ENCODE measurements around the gene BZW1. TPM values are rescaled to one million over a fixed set of nuclear protein-coding genes. Genes with fewer than 3 reads are reported as not detected.

The BZW1 gene
- total and polyA plus RNA-seq, 8 donors = 207 to 255 (median 220) TPM

- Histone ChIP-seq H3K4me3 (no peak overlapping the region), H3K27ac (no peak overlapping the region), H3K36me3 (no peaks in the 10 kb centered on the region), H3K4me1 (no peaks in the 10 kb centered on the region), H3K9me3 (no peaks in the 10 kb centered on the region), H3K27me3 (no peaks in the 10 kb centered on the region)
- DNase-seq = no peak
- TF ChIP-seq CTCF (IDR thresholded peaks at IDR 0.05) = no peak
- intact Hi-C loops (cut with DNase I) = no loop called here
- ATAC-seq = peak; percentile 40
These were observed 45.6 kb upstream of the BZW1 start for GRCh38 chr2:200765995-200766660.

- Histone ChIP-seq H3K27ac (no peak overlapping the region), H3K4me1 (no peaks in the 10 kb centered on the region), H3K36me3 (no peaks in the 10 kb centered on the region), H3K4me3 (no peak overlapping the region), H3K27me3 (no peaks in the 10 kb centered on the region), H3K9me3 (no peaks in the 10 kb centered on the region)
- ATAC-seq (no peak), DNase-seq (no peak)
- no peak for TF ChIP-seq CTCF (IDR thresholded peaks at IDR 0.05)
- intact Hi-C loops (cut with DNase I) = no loop called here
These were observed 44.4 kb upstream of the BZW1 start for GRCh38 chr2:200767111-200767885.

- H3K27me3 ChIP-seq = no peaks in the 10 kb centered on the region
- no peak overlapping the region for H3K27ac ChIP-seq
- no peak for ATAC-seq
- no peaks in the 10 kb centered on the region for H3K4me1 ChIP-seq
- H3K36me3 ChIP-seq = no peaks in the 10 kb centered on the region
- DNase-seq = no peak
- H3K9me3 ChIP-seq = no peaks in the 10 kb centered on the region
- TF ChIP-seq CTCF (IDR thresholded peaks at IDR 0.05) = no peak
- intact Hi-C loops (cut with DNase I) = no loop called here
- H3K4me3 ChIP-seq = no peak overlapping the region
These were observed 40.9 kb upstream of the BZW1 start for GRCh38 chr2:200770847-200771246.

- intact Hi-C loops (cut with DNase I) = no loop called here
- no peak for TF ChIP-seq CTCF (IDR thresholded peaks at IDR 0.05)
- no peaks in the 10 kb centered on the region for H3K9me3 ChIP-seq
- no peak overlapping the region for H3K27ac ChIP-seq
- H3K4me3 ChIP-seq = no peak overlapping the region
- H3K36me3 ChIP-seq = no peaks in the 10 kb centered on the region
- ATAC-seq = no peak
- H3K27me3 ChIP-seq = no peaks in the 10 kb centered on the region
- no peak for DNase-seq
- H3K4me1 ChIP-seq = no peaks in the 10 kb centered on the region
These were observed 39.1 kb upstream of the BZW1 start for GRCh38 chr2:200772620-200773019.

GRCh38 chr2:200773083-200773482 is 38.6 kb upstream of the BZW1 start:
- H3K4me1 ChIP-seq = no peaks in the 10 kb centered on the region
- no peaks in the 10 kb centered on the region for H3K27me3 ChIP-seq
- no peak for TF ChIP-seq CTCF (IDR thresholded peaks at IDR 0.05)
- no peak overlapping the region for H3K27ac ChIP-seq
- no peak overlapping the region for H3K4me3 ChIP-seq
- ATAC-seq = no peak
- intact Hi-C loops (cut with DNase I) = no loop called here
- no peak for DNase-seq
- H3K36me3 ChIP-seq = no peaks in the 10 kb centered on the region
- H3K9me3 ChIP-seq = no peaks in the 10 kb centered on the region

All from left lung (tissue), 10 donors.